Measurements from ENCODE around the gene ZNF318. TPM values are rescaled to one million over a fixed set of nuclear protein-coding genes. Genes with fewer than 3 reads are reported as not detected.

ZNF318 gene
- total and polyA plus RNA-seq, 12 donors: 5.9 to 19.3 (median 13.2) TPM

- Histone ChIP-seq H3K9me3 (replicated peaks in 1 of 3) (no peaks in the 10 kb centered on the region), H3K36me3 (replicated peaks in 1 of 2) (no peaks in the 10 kb centered on the region), H3K4me1 (replicated peaks in 1 of 2) (no peaks in the 10 kb centered on the region), H3K27ac (no peak overlapping the region), H3K4me3 (no peak overlapping the region), H3K27me3 (no peaks in the 10 kb centered on the region)
- 42 to 65% (median 55%) methylated on average over 1 of the region's 1 CpG for WGBS, 4 donors
- intact Hi-C loops (cut with DNase I): no loop called here
- no peak for DNase-seq
- TF ChIP-seq POLR2A (IDR thresholded peaks at IDR 0.05) (no peak), CTCF (IDR thresholded peaks at IDR 0.05) (no peak)
Measured at GRCh38 chr6:43325876-43326275, 43.6 kb downstream of the ZNF318 start.

- Histone ChIP-seq H3K27me3 (no peaks in the 10 kb centered on the region), H3K4me3 (no peak overlapping the region), H3K4me1 (replicated peaks in 1 of 2) (no peaks in the 10 kb centered on the region), H3K27ac (no peak overlapping the region), H3K36me3 (replicated peaks in 1 of 2) (no peaks in the 10 kb centered on the region), H3K9me3 (replicated peaks in 1 of 3) (no peaks in the 10 kb centered on the region)
- intact Hi-C loops (cut with DNase I): no loop called here
- TF ChIP-seq POLR2A (IDR thresholded peaks at IDR 0.05): no peak
- TF ChIP-seq CTCF (IDR thresholded peaks at IDR 0.05): no peak
- DNase-seq: no peak
- WGBS, 4 donors: 87 to 91% (median 89%) methylated on average over 2 of the region's 2 CpGs
Measured at GRCh38 chr6:43318011-43318410, 51.4 kb downstream of the ZNF318 start.

- Histone ChIP-seq H3K36me3 (replicated peaks in 1 of 2) (no peaks in the 10 kb centered on the region), H3K27me3 (no peaks in the 10 kb centered on the region), H3K4me3 (no peak overlapping the region), H3K4me1 (replicated peaks in 1 of 2) (no peaks in the 10 kb centered on the region), H3K9me3 (replicated peaks in 1 of 3) (no peaks in the 10 kb centered on the region), H3K27ac (no peak overlapping the region)
- no peak for DNase-seq
- WGBS, 4 donors: 87 to 100% (median 89%) methylated on average over 1 of the region's 1 CpG
- intact Hi-C loops (cut with DNase I): no loop called here
- TF ChIP-seq POLR2A (IDR thresholded peaks at IDR 0.05) (no peak), CTCF (IDR thresholded peaks at IDR 0.05) (no peak)
Measured at GRCh38 chr6:43313813-43314212, 55.6 kb downstream of the ZNF318 start.

GRCh38 chr6:43311666-43312065 lies 57.8 kb downstream of the ZNF318 start:
- DNase-seq: no peak
- TF ChIP-seq POLR2A (IDR thresholded peaks at IDR 0.05) (no peak), CTCF (IDR thresholded peaks at IDR 0.05) (no peak)
- WGBS, 4 donors: 60 to 82% (median 72%) methylated on average over 3 of the region's 3 CpGs

More at GRCh38 chr6:43311666-43312065, 57.8 kb downstream of the ZNF318 start:
- Histone ChIP-seq H3K9me3 (replicated peaks in 1 of 3) (no peaks in the 10 kb centered on the region), H3K4me1 (replicated peaks in 1 of 2) (peaks cover 0 to 6% of the 10 kb centered on the region in 2 donors), H3K36me3 (replicated peaks in 1 of 2) (no peaks in the 10 kb centered on the region), H3K27ac (no peak overlapping the region), H3K4me3 (no peak overlapping the region), H3K27me3 (no peaks in the 10 kb centered on the region)
- intact Hi-C loops (cut with DNase I): no loop called here

All from adrenal gland (tissue), 12 donors.